Activated CD4-positive, alpha-beta T cell treated with anti-CD3 and anti-CD28 coated beads for 36 hours (primary cell): Measurements from ENCODE around the gene ASCC3. TPM values are rescaled to one million over a fixed set of nuclear protein-coding genes. Genes with fewer than 3 reads are reported as not detected.

Experiments
- ATAC-seq: fragments of 200-7000 bp; cut with Tn5 transposase; one replicate; pipeline ENCODE4 v1.10.0; 2021; ENCODE audit warnings: mild to moderate bottlenecking, moderate library complexity
- CTCF ChIA-PET: fragments of 350-600 bp; sonication (Branson Sonifier 250); formaldehyde crosslinking; loops from one replicate; lab custom pipeline; 2021; ENCODE audit warnings: antibody characterized with exemption; lab: Charles Lee
- POLR2A ChIA-PET: fragments of 350-600 bp; sonication (Branson Sonifier 250); formaldehyde crosslinking; loops from one replicate; lab custom pipeline; 2021; ENCODE audit warnings: antibody characterized with exemption, inconsistent platforms; lab: Charles Lee
- DNase-seq: peaks from one replicate; pipeline ENCODE4 v3.0.0-alpha.2; 2020
- H3K27ac Mint-ChIP-seq: one replicate; pipeline ENCODE4 v1.8.0; 2021; ENCODE audit warnings: mixed read lengths
- H3K27me3 Mint-ChIP-seq: one replicate; pipeline ENCODE4 v1.8.0; 2021; ENCODE audit warnings: mixed read lengths
- H3K36me3 Mint-ChIP-seq: one replicate; pipeline ENCODE4 v1.8.0; 2021; ENCODE audit warnings: low read depth, mixed read lengths
- H3K4me1 Mint-ChIP-seq: one replicate; pipeline ENCODE4 v1.8.0; 2021; ENCODE audit warnings: mixed read lengths
- H3K4me3 Mint-ChIP-seq: one replicate; pipeline ENCODE4 v1.8.0; 2021; ENCODE audit warnings: mild to moderate bottlenecking, moderate library complexity, mixed read lengths
- H3K9me3 Mint-ChIP-seq: one replicate; pipeline ENCODE4 v1.8.0; 2021; ENCODE audit warnings: low read depth, mixed read lengths
- intact Hi-C, 2 experiments: fragments of 100-400 bp; cut with DNase I in 1 of 2; cut with micrococcal nuclease in 1 of 2; formaldehyde crosslinking; loops; one replicate each; pipeline versions ENCODE4 v1.14.2 to v1.15.1; 2022 to 2024; cut with DNase I, micrococcal nuclease
- total RNA-seq, 2 experiments: library from RNA; stranded (reverse); gene quantifications; one replicate each; pipeline ENCODE4 v1.2.3, GENCODE V29; 2021

The ASCC3 gene
- total RNA-seq, 2 experiments from 2014 or later: 50.3 to 53.4 TPM

GRCh38 chr6:100466410-100467128, 414.6 kb downstream of the ASCC3 start:
- no peak for ATAC-seq
- ChIA-PET CTCF (interaction anchor here (1.3 kb wide), 1 partner anchor 23 kb away, joined by 3 read pairs; no protein-coding TSS in a partner anchor), POLR2A (no interaction called here)
- H3K36me3 Mint-ChIP-seq: peaks cover 13% of the 10 kb centered on the region
- peaks cover 80% of the 10 kb centered on the region for H3K27me3 Mint-ChIP-seq
- no peak overlapping the region for H3K4me3 Mint-ChIP-seq
- no peak overlapping the region for H3K27ac Mint-ChIP-seq
- intact Hi-C loops: loop anchor here (1.0 to 10.0 kb wide), 3 partner anchors 10 to 1632 kb away; partner anchors contain the start of genes POU3F2 (in 1 of the 2) and PRDM13 (in 1 of the 2)
- DNase-seq: no peak
- peaks cover 24% of the 10 kb centered on the region for H3K4me1 Mint-ChIP-seq
- H3K9me3 Mint-ChIP-seq: peaks cover 7% of the 10 kb centered on the region

GRCh38 chr6:100465701-100466409, 415.3 kb downstream of the ASCC3 start:
- intact Hi-C loops: loop anchor here (1.0 to 10.0 kb wide), 4 partner anchors 10 to 1631 kb away; partner anchors contain the start of genes POU3F2 (in 1 of the 2) and PRDM13 (in 1 of the 2)
- peak overlapping the region; percentile 10 for H3K27ac Mint-ChIP-seq
- H3K4me3 Mint-ChIP-seq: no peak overlapping the region

GRCh38 chr6:100464903-100465700, 416.0 kb downstream of the ASCC3 start, which contains the start of gene SIM1:
Gene SIM1 (minus strand): TSS chr6:100464921. CDS start chr6:100463468, 1,453 bp downstream.
- peaks cover 7% of the 10 kb centered on the region for H3K9me3 Mint-ChIP-seq
- H3K4me3 Mint-ChIP-seq: peak within 1 kb of the TSS; percentile 33
- peaks cover 27% of the 10 kb centered on the region for H3K4me1 Mint-ChIP-seq
- H3K36me3 Mint-ChIP-seq: peaks cover 17% of the 10 kb centered on the region
- intact Hi-C loops: loop anchor here (1.0 to 10.0 kb wide), 5 partner anchors 17 to 1630 kb away; partner anchors contain the start of genes POU3F2 (in 1 of the 2) and PRDM13 (in 1 of the 2)
- DNase-seq (peak; percentile 43), ATAC-seq (peak; percentile 81)
- peak within 1 kb of the TSS; percentile 10 for H3K27ac Mint-ChIP-seq
- ChIA-PET CTCF (interaction anchor here (1.0 to 1.3 kb wide), 2 partner anchors 22 to 30 kb away, joined by 3 read pairs; no protein-coding TSS in a partner anchor), POLR2A (no interaction called here)
- H3K27me3 Mint-ChIP-seq: peaks cover 75% of the 10 kb centered on the region

More at GRCh38 chr6:100465701-100466409, 415.3 kb downstream of the ASCC3 start:
- H3K36me3 Mint-ChIP-seq: peaks cover 14% of the 10 kb centered on the region
- peaks cover 76% of the 10 kb centered on the region for H3K27me3 Mint-ChIP-seq
- peaks cover 7% of the 10 kb centered on the region for H3K9me3 Mint-ChIP-seq
- peaks cover 27% of the 10 kb centered on the region for H3K4me1 Mint-ChIP-seq
- DNase-seq: no peak
- ATAC-seq: no peak
- CTCF ChIA-PET: interaction anchor here (1.0 to 1.3 kb wide), 2 partner anchors 22 to 30 kb away, joined by 3 read pairs; no protein-coding TSS in a partner anchor
- POLR2A ChIA-PET: no interaction called here

DNA sequence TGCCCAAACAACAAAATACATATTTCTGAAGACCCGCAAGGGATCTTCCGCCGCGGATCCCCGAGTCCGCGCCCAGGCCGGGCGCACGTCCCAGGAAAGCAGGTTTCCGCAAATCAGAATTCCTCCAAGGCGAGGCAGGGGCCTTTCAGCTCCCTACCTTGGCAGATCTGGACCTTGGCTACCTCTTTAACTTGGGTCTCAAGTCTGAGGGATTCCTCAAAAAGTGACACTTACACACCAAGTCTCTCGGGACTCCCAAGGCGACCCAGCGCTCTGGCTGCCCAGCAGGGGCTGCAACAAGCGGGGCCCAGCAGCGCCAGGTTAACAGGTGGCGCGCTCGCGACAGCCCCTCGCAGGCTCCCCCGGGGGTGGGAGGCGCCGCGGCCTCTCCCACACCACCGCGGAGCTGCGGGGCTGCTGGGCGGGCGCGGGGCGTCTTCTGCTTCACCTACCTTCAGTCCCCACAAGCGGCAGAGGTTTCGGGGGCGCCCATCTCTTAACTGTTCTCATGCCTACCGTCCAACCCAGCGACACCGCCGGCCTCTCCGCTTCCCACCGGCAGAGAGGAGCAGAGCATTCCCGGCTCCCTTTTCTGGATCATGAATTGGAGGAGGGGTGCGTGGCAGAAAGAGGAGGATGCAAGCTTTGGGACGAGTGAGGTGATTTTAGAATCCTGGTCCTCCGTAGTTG, 416.8 kb downstream of the ASCC3 start:
- ATAC-seq: no peak
- POLR2A ChIA-PET: no interaction called here
- Mint-ChIP-seq H3K27ac (no peak overlapping the region), H3K4me3 (peak overlapping the region; percentile 33), H3K4me1 (peaks cover 27% of the 10 kb centered on the region), H3K9me3 (peaks cover 7% of the 10 kb centered on the region), H3K27me3 (peaks cover 76% of the 10 kb centered on the region), H3K36me3 (peaks cover 17% of the 10 kb centered on the region)
- CTCF ChIA-PET: interaction anchor here (0.6 to 1.0 kb wide), 2 partner anchors 13 to 29 kb away, joined by 3 read pairs; no protein-coding TSS in a partner anchor
- intact Hi-C loops: loop anchor here (5.0 to 10.0 kb wide), 4 partner anchors 237 to 1630 kb away; partner anchors contain the start of genes POU3F2 (in 1 of the 2) and PRDM13 (in 1 of the 2)
- DNase-seq: no peak

- Mint-ChIP-seq H3K9me3 (peaks cover 8% of the 10 kb centered on the region), H3K27ac (no peak overlapping the region), H3K4me1 (peaks cover 27% of the 10 kb centered on the region), H3K4me3 (peak overlapping the region; percentile 33), H3K27me3 (peaks cover 79% of the 10 kb centered on the region), H3K36me3 (peaks cover 19% of the 10 kb centered on the region)
- DNase-seq: no peak
- ATAC-seq: no peak
- intact Hi-C loops: loop anchor here (2.0 to 10.0 kb wide), 5 partner anchors 15 to 1629 kb away; partner anchors contain the start of genes POU3F2 (in 1 of the 2) and PRDM13 (in 1 of the 2)
- CTCF ChIA-PET: interaction anchor here (0.6 kb wide), 1 partner anchor 963 kb away, joined by 3 read pairs; no protein-coding TSS in a partner anchor
- POLR2A ChIA-PET: no interaction called here
These were observed 417.4 kb downstream of the ASCC3 start for GRCh38 chr6:100463630-100464161.

DNA sequence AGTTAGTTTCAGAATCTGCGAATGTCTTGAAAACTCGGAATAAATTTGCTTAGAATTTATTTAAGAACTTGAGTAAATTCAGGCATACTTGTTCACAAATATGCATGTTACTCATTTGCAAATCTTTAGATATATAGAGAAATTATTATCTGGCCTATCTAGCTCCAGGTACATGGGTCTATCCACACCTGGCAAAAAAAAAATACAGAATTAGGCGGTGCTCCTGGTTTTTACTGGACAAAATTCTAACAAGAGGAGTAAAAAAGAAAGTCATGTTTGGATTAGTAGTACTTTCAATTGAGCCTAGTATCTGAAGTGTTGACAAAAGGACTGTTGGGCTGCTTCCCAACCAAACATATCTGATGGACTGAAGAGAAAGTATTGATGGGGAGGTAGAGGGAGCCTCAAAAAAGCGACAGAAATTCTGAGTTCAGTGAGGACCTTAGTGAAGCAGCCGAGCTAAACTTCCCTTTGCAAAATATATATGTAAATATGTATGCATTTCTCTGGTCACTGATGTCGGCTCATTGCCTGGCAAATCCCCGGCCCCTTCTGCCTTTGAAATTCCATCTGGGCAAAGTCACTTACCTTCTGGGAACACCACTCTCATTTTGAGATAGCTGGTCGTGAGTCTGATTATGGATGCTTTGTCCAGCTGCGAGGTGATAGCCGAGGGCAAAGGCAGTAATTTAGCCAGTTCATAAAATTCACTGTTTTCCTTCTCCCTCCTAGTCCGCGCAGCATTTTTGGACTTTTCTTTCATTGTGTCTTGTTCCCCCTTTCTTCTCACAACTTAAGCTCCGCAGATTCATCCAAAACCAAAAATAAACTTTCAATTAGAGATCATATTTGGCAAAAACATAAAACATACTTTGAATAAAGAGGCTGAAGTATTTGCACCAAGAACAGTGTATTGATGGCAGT, 418.2 kb downstream of the ASCC3 start:
- no peak overlapping the region for H3K4me3 Mint-ChIP-seq
- H3K27ac Mint-ChIP-seq: no peak overlapping the region
- H3K36me3 Mint-ChIP-seq: peaks cover 18% of the 10 kb centered on the region
- DNase-seq: no peak
- no peak for ATAC-seq
- CTCF ChIA-PET: interaction anchor here (0.6 to 1.1 kb wide), 3 partner anchors 10 to 964 kb away, joined by 3 read pairs; no protein-coding TSS in a partner anchor
- peaks cover 7% of the 10 kb centered on the region for H3K9me3 Mint-ChIP-seq
- H3K27me3 Mint-ChIP-seq: peaks cover 79% of the 10 kb centered on the region
- peaks cover 26% of the 10 kb centered on the region for H3K4me1 Mint-ChIP-seq
- POLR2A ChIA-PET: no interaction called here
- intact Hi-C loops: loop anchor here (2.0 to 10.0 kb wide), 5 partner anchors 14 to 1628 kb away; partner anchors contain the start of genes POU3F2 (in 1 of the 2) and PRDM13 (in 1 of the 2)

DNA sequence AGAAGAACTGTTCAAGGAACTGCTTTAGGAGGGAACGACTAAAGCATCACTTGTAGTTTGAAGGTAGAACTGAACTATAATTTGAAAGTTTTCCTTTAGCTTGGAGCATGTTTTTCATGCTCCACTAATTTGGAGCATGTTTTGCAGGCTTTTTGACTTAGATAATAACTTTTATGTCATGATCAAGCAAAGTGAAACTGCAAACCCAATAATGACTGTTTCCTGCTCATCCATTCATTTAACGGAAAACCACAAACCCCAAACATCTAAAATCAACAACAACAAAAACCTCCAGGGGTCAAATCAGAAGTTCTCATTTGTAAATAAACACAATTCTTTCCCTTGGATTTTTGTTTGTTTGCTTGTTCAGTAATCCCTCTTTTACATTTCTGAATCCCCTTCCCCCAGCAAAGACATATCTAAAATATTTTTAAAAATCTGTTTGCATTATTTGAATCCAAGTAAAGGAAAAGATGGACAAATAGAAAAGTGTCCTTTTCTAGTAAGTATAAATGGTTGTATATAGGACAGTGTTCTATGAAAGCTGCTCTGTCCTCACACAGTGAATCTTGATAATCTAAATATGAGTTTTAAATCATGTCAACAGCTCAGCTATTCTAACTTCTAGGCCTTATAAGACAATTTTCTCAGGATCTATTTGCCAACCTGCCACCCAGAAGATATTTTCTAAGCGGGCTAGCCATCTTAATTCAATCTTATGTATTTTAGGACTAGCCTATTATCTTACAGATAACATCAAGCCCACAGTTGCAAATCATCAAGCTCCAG, 419.0 kb downstream of the ASCC3 start:
- Mint-ChIP-seq H3K4me1 (peaks cover 23% of the 10 kb centered on the region), H3K27ac (no peak overlapping the region), H3K36me3 (peaks cover 16% of the 10 kb centered on the region), H3K4me3 (no peak overlapping the region), H3K27me3 (peaks cover 78% of the 10 kb centered on the region), H3K9me3 (peaks cover 6% of the 10 kb centered on the region)
- POLR2A ChIA-PET: no interaction called here
- ATAC-seq (no peak), DNase-seq (no peak)
- CTCF ChIA-PET: interaction anchor here (0.8 to 1.1 kb wide), 3 partner anchors 11 to 594 kb away, joined by 3 to 6 read pairs (median 3); no protein-coding TSS in a partner anchor
- intact Hi-C loops: loop anchor here (2.0 to 10.0 kb wide), 5 partner anchors 13 to 1627 kb away; partner anchors contain the start of genes POU3F2 (in 1 of the 2) and PRDM13 (in 1 of the 2)

DNA sequence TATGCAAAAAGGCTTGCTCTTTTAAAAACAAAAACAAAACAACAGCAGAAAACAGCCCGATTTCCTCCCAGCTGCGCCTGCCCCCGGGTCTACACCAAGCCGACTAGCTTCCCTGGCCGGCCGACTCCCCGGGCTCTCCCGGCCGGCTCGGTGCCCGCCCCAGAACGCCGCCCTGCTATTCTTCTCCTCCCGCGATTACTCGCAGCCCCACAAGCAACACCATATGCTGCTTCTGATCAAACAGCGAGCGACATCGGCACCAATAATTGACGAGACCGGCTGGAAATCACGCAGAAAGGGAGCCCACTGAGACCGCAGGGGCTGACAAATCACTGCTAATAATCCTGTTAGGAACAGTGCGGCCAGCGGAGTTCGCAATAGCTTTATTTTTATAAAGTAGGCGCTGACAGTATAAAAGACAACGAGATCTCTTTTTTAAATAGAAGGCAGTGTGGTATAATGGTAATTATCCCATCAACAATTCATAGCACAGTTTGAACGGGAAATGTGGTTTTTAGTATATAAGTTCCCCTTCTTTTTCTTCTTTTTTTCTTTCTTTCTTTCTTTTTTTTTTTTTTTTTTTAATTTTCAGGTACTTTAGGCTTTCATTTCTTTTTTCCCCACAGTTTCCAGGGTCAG, 419.7 kb downstream of the ASCC3 start:
- peaks cover 19% of the 10 kb centered on the region for H3K4me1 Mint-ChIP-seq
- DNase-seq (no peak), ATAC-seq (no peak)
- peaks cover 77% of the 10 kb centered on the region for H3K27me3 Mint-ChIP-seq
- CTCF ChIA-PET: interaction anchor here (0.6 to 1.0 kb wide), 5 partner anchors 9 to 347 kb away, joined by 3 to 6 read pairs (median 3); no protein-coding TSS in a partner anchor
- intact Hi-C loops: loop anchor here (5.0 to 10.0 kb wide), 4 partner anchors 234 to 1627 kb away; partner anchors contain the start of genes POU3F2 (in 1 of the 2) and PRDM13 (in 1 of the 2)
- peaks cover 14% of the 10 kb centered on the region for H3K36me3 Mint-ChIP-seq
- H3K27ac Mint-ChIP-seq: no peak overlapping the region
- H3K9me3 Mint-ChIP-seq: peaks cover 5% of the 10 kb centered on the region
- POLR2A ChIA-PET: no interaction called here
- H3K4me3 Mint-ChIP-seq: no peak overlapping the region
